Measurements from ENCODE around the gene KCNT2.
"Not testable (repeated sequence)": the region's sequence is repeated elsewhere in the genome, so short reads cannot be mapped to it uniquely, and the experiment has no call there.

KCNT2 gene

DNA sequence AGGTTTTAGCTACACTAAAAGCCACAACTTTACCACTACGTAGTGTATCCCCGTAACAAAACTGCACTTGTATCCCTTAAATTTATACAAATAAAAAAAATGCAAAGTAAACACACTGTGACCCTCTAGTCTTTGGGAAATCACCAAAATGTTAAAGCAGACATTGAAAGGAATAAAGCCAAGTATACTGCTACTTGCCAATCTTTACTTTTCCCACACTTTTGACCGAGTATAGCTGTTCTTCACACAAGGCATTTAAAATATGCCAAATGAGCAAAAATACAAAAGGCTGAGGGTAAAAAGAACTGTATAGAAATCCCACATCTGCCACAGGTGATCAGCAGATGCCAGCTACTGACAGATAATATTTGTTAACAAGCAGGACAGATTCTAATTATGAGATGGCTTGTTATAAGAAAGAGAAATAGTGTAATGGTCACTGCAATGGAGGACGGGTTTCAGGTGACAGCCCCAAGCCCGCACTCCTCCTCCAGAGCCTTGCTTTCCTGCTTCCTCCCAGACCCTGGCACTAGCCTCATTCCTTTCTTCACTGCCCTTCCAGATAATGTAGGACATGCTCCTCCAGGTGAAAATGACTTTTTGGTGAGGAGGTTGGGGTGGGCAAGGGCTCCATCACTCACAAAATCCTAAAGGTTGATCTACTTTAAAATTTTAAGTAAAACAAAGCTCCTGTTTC, 18.1 kb downstream of the KCNT2 start:
- no peak for DNase-seq (ENCODE audit: low spot score)

DNA sequence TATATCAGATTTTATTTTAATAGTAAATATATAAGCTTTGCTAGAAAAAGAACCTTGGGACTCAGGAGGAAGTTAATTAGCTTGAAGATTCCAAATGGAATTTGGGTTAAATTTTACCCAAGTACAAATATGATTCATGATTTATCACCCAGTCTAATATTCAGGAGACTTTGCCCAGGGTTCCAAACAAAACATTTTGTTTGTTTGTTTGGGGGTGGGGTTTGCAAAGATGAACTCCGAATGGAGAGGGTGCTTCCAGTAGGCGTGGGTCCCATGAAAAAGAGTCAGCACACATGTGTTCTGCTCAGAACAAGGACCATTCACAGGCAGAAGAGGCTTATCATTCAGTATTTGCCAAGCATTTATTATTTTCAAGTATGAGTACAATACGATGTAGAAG, 23.5 kb downstream of the KCNT2 start:
- no peak for DNase-seq (ENCODE audit: low spot score)

DNA sequence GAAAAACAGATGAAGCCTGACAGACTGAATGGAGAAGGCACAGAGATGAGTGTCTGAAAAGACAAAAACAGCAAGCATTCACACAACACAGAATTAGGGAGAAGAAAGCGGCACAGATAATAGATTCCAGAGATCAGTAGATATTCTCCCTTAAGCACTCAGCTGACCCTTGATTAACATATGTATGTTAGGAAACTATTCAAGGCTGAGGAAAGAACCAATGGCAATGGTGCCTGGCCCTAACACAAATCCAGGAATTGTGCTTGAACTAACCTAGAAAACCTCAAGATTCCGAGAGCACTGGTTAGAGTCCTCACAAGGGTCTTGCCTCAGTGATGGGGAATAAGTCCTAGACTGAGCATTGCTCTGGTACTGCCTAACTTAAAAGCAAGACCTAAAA, 30.9 kb downstream of the KCNT2 start:
- DNase-seq (ENCODE audit: low spot score): no peak

DNA sequence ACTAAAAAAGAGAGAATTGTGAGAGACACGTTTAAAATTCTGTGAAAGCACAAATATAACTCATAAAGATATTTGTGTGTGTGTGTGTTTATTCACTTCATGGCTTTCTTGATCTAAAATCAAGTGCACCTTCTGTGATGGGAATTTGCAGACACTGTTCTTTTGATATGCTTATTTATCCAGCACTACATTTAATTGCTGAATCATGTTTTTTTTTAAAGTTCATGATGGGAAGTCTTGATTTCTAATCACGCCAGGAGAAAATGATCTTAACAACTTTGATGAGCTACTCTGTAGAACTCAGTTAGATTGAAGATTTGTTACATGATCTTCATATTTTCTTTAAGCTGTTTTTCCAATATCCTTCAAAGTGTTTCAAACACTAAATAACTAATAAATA, 35.0 kb downstream of the KCNT2 start:
- DNase-seq (ENCODE audit: low spot score): no peak

DNA sequence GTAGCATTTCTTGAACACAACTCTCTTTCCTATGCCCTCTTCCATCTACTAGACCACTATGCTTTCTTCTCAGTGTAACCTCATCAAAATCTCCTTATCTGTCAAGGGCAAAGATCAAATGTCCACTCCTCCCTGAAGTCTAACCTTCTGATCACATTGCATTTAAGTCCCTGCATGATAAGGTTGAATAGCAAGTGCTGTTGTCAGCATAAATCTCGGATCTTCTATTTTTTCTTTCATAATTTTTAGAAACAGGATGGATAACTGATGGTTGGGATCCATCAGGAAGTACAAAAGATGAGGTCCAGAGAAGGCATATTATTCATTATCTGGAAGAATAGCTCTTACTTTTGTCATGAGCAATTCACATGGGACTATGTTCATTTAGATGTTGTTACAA, 41.0 kb downstream of the KCNT2 start:
- no peak for DNase-seq (ENCODE audit: low spot score)

DNA sequence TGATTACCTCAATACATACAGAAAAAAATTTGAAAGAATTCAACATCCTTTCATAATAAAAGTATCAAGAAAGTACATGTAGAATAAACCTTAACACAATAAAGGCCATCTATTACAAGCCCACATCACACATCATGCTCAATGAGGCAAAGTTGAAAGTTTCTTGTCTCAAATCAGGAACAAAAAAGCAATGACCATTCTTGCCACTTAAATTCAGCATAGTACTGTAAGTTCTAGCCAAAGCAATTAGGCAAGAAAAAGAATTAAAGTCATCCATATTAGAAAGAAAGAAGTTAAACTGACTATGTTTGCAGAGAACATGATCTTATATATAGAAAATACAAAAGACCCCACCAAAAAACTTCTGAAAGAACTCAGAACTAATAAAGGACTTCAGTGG, 44.5 kb downstream of the KCNT2 start:
- no peak for DNase-seq (ENCODE audit: low spot score)

DNA sequence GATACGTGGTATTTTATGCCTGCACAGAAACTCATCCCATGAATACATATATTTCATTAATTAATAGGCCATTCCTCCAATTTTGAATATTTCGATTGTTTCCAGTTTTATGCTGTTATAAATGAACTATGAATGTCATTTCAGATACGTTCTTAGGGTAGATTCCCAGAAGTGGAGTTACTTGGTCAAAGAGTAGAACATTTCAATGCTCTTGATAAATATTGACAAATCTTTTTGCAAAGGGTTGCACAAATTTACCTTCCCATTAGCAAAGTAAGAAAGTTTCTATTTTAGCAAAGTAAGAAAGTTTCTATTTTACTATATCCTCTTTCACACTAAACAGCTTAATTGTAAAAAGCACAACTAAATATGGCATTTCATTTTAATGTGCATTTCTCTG, 48.9 kb downstream of the KCNT2 start:
- no peak for DNase-seq (ENCODE audit: low spot score)

DNA sequence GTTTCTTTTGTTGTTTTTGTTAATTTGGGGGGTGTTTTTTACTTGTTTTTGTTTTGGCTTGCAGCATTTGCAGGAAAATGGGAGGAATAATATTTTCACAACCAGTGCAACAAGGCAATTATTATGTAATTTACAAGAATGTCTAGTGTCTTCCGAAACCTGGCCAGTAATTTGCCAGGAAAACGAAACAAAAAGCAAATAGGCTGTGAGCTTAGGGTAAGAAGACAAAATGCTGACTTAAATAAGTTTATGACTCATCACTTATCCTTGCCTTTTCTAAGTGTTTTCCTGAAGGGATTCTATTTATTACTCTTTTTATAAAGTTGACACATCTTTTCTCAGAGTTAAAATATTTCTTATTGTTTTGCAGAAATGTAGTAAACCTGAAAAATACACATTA, 49.8 kb downstream of the KCNT2 start:
- no peak for DNase-seq (ENCODE audit: low spot score)

DNA sequence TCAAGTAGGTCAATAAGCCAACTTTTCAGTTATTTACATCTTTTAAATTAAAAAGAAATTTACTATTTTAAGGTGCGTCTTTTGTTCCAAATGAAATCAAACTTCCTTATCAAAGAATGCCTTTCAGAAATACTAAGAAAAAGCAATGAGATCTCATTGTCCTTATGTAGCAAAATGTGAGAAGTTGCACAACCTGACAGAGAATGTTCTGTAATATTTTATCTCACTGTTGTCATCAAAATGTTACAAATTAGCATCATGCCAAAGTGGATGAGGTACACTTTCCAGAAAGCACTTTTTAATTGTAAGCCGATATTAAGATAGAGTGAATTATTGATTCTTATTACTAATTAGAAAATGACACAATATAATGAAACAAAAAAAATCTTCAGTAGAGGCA, 50.4 kb downstream of the KCNT2 start:
- DNase-seq (ENCODE audit: low spot score): no peak

DNA sequence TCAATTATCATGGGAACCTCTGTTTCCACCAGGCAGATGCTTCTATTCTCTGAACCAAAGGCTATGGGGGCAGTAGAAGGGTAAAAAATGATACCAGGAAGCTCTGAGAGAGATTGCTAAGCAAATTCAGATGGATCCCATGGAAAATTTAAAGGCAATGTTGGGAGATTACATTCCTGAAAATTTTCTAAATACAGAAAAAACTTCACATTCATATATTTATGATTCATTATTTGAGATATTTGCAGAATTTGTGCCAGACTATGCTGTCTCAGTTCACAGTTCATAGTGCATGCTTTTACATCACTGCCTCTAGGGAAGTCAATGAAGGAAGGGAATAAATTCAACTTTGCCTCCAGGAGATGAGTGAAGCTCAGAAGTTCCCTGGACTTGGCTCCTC, 57.5 kb downstream of the KCNT2 start:
- no peak for DNase-seq (ENCODE audit: low spot score)

DNA sequence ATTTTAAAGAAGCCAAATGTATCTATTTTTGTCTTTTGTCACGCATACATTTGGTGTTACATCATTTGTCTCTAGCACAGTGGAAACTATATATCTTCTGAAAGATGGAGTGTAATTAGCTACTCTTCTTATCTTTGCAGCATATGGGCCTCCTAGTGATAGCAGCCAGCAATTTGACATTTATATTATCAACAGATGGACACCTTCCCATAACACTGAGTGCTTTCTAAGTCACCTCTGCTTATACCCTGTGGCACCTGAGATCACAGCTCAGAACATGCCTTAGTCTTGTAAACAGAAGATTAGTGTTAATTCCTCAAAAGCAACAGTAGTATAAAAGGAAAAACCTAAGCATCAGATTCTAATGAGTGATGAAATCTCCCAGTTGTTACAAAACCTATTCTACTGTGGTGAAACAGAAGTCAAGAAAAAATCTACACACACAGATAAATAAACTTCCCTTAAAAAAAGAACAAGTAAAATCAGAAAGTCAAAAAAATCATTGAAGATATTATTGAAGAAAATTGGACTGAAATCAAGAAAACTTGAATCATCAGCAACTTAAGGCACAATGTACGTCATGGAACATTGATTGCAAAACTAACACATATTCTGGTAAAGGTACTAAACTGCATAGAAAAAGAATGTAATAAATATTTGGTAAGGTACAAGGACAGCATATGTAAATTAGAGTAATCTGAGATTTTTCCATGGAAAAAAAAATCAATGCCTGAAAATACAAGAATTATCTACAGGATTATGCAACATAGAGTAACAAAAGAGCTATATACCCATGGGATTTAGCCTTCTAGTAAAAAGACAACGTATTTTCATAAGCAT, 61.7 kb downstream of the KCNT2 start:
- no peak for DNase-seq (ENCODE audit: low spot score)

DNA sequence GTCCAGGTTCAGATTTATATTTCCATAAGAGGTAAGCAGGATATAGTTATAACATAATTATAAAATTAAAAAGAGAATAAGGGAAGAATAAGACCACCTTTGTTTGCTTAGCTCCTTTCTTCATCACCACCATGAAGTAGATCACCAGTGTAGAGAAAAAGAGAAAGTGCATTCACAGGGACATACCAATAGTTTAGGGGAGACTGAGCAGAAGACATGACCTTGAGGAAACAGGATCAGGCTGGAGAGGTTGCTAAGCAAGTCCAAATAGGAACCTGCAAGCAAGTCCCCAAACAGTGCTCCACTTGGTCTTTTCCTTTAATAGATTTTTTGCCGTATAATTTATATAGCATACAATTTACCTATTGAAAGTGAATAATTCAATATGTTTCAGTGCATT, 63.0 kb downstream of the KCNT2 start:
- no peak for DNase-seq (ENCODE audit: low spot score)

DNA sequence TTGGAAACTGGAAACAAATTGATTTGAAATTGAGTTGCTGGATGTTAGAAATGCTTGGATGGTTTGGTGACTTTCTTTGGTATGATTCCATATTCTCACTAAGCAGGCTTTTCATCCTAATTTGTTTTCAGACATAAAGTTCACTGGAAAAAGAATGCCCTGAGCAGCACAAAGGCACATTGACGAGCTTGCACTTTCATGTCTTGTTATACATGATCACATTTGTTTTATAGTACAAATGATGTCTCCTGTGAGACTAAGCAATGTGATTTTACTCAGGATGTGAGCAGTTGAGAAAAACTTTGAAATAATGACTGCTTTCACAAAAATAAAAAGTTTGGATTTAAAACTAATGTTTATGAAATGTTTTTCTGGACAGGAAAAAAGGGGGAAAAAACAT, 63.6 kb downstream of the KCNT2 start:
- no peak for DNase-seq (ENCODE audit: low spot score)

DNA sequence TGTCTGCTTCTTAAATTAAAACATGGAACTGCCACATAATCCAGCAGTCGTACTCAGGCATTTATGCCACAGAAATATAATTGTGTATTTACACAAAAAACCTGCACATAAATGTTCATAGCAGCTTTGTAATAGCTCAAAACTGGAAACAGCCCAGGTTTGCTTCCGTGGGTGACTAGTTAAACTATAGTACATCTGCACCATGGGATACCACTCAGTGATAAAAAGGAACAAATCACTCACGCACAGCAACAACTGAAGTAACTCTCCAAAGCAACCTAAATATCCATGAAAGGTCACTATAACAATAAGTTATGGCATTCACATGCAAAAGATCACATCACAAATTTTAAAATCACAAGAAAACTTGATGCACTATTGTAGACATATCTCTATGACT, 64.4 kb downstream of the KCNT2 start:
- no peak for DNase-seq (ENCODE audit: low spot score)

DNA sequence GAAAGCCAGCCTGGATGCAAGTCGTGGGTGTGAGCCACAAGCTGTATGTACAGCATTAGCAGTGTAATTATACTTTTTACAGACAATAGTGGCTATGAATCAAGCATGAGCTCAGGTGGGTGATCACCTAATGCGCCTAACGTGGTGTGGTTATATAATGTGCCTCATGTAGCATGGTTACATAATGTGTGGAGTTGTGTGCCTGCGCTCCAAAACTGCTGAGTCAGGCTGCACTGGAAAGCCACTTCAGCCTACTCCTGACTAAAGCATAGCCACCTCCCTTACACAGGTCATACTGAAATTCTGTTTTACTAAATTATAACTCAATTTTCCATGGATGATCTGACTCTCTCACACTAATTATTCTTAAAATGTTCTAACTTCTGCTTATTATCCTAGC, 69.8 kb downstream of the KCNT2 start:
- no peak for DNase-seq (ENCODE audit: low spot score)

DNA sequence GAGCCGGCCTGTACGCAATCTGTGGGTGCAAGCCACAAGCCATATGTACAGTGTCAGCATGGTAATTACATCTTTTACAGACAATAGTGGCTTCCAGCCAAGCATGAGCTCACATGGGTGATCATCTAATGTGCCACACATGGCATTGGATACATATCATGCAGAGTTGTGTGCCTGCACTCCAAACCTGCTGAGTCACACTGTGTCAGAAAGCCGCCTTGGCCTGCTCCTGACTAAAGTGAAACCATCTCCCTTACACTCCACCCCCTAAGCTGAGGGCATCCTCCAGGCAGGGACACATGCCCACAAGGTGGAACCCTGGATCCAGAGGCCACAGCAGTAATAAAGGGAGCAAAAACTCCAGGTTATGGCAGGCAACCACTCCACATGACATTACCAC, 72.5 kb downstream of the KCNT2 start:
- no peak for DNase-seq (ENCODE audit: low spot score)

DNA sequence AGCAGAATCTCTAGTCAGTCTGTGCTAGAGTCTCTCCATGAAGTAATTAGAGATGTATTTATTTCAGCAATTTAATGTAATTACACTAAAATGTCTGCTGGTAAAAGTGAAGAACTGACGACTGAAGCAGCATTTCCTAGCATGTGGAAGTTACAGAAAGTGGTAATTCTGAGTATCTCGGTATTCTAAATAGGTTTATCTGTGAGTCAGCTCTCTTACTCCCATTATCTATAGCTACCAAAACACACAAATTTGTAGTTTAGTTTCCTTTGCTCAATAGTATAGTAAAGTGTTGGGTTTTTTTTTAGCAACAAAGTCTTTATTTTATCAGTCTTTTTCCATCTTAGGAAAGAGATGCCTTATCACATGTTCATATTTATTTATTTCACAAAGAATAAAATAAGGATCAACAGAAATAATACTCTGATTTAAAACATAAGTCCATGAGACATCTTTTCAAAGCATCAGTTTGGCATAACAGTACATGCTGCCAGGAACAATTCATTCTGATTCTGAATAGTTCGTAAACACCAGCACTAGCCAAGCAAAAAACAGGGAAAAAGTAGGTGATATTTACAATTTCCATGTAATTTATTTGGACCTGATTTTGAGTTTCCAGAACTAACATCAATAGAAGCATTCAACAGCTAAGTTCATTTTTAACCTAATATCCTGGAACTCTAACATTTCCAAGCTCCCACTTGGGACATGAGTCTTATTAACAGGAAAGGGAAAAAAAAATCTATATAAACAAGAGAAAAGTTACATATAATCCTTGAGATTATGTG, 76.3 kb downstream of the KCNT2 start:
- DNase-seq (ENCODE audit: low spot score): no peak

DNA sequence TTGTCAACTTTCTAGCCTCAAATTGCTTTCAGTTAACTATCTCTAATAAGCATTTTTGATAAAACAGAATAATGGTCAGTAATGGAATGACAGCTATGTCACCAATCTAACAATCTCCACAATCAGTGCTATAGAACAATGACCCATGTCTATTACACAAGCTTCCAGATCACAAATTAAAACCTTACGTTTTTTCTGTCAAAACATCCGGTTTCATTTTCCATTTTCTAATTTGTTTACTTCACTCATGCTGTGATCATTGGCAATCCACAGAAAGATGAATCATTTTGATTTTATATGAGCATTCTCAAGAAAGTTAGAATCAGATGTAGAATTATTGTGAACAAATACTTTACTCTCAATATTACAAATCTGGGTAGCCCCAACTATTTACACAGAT, 80.3 kb downstream of the KCNT2 start:
- no peak for DNase-seq (ENCODE audit: low spot score)

DNA sequence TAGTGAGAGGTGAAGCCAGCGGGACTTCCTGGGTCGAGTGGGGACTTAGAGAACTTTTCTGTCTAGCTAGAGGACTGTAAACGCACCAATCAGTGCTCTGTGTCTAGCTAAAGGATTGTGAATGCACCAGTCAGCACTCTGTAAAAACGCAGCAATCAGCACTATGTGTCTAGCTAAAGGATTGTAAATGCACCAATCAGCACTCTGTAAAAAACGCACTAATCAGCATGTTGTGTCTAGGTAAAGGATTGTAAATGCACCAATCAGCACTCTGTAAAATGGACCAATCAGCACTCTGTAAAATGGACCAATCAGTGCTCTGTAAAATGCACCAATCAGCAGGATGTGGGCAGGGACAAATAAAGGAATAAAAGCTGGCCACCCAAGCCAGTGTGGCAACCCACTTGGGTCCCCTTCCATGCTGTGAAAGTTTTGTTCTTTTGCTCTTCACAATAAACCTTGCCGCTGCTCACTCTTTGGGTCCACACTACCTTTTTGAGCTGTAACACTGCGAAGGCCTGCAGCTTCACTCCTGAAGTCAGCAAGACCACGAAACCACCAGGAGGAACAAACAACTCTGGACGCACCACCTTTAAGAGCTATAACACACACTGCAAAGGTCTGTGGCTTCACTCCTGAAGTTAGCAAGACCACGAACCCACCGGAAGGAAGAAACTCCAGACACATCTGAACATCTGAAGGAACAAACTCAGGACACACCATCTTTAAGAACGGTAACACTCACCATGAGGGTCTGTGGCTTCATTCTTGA, 85.5 kb downstream of the KCNT2 start:
- not testable (repeated sequence) for DNase-seq (ENCODE audit: low spot score)

DNA sequence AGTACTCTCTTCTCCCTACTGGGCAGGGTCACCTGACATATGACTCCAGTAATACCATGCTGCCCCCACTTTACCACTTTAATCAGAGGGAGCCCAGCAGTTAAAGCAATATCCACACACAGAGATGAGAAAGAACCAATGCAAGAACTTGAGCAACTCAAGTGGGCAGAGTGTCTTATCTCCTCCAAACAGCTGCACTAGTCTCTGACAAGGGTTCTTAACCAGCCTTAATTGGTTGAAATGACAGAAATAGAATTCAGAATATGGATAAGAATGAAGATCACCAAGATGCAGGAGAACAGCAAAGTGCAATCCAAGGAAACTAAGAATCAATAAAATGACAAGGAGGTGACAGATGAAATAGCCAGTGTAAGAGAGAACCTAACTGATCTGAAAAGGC, 91.0 kb downstream of the KCNT2 start:
- no peak for DNase-seq (ENCODE audit: low spot score)

DNA sequence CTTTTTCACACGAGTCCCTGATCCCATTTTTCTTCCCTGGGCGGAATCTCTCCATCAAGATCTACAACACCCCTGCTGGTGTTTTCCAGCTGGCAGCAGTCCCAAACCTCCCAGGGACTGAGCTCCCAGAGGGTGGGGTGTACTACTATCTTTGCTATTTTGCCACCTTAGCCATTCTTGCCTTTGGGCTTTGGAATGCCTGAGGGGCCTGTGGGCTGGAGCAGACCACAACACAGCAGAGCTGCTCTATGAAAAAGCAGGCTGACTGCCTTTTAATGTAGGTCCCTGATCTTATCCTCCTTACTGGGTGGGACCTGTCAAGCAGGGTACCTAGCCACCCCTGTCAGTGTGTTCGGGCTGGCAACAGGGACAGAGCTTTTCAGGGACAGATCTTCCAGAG, 91.9 kb downstream of the KCNT2 start:
- no peak for DNase-seq (ENCODE audit: low spot score)

DNA sequence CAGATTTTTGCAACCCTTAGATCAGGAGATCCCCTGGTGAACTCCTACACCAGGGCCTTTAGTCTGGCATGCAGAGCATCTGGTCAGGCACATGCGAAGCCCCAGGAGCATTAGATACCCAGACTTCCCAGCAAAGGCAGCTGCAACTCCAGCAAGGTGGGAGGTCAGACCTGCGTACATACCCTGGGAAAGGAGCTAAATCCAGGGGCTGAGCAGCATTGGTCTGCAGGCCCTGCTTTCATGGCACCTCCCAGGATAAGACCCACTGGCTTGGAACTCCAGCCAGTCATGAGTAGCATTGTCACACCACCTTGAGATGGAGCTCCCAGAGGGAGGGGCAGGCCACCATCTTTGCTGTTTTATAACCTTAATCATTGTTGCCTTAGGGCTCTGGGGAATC, 92.3 kb downstream of the KCNT2 start:
- DNase-seq (ENCODE audit: low spot score): no peak

Data from pons (tissue), 1 donor.